HG02943 (cell line): ENCODE results near the gene UQCRC1.
"Not testable (repeated sequence)": the region's sequence is repeated elsewhere in the genome, so short reads cannot be mapped to it uniquely, and the experiment has no call there.

Source experiments
- ATAC-seq: cut with Tn5 transposase; IDR thresholded peaks from one replicate; pipeline ENCODE4 v1.9.1; 2021; ENCODE audit warnings: mild to moderate bottlenecking, low read depth, moderate library complexity; ENCODE audit not compliant: unreplicated experiment

UQCRC1 gene

GRCh38 chr3:48556796-48557626, 52.4 kb downstream of the UQCRC1 start, which contains the start of gene PFKFB4:
Gene PFKFB4, minus strand, starts transcription at chr3:48556803. Its CDS starts 26 bp downstream, at chr3:48556777.
- peak; percentile 75 for ATAC-seq

GRCh38 chr3:48555949-48556795, 53.3 kb downstream of the UQCRC1 start:
- ATAC-seq = no peak

- no peak for ATAC-seq
Observed at GRCh38 chr3:48555231-48555948, 54.1 kb downstream of the UQCRC1 start.

- no peak for ATAC-seq
Observed at GRCh38 chr3:48553886-48554845, 55.3 kb downstream of the UQCRC1 start.

- no peak for ATAC-seq
Observed at GRCh38 chr3:48553361-48553760, 56.1 kb downstream of the UQCRC1 start.

- ATAC-seq = no peak
Observed at GRCh38 chr3:48552111-48552951, 57.1 kb downstream of the UQCRC1 start.

GRCh38 chr3:48551651-48552050, 57.8 kb downstream of the UQCRC1 start:
- ATAC-seq = not testable (repeated sequence)
